Measurements from ENCODE around the gene RPIA.

- no peak for TF ChIP-seq POLR2A (IDR thresholded peaks at IDR 0.05)
- TF ChIP-seq CTCF (IDR thresholded peaks at IDR 0.05) = no peak
These were observed 41.9 kb downstream of the RPIA start for GRCh38 chr2:88733155-88733902.
